GM10847 (cell line): ENCODE data around the gene TRAF3.

ENCODE experiments used
- POLR2A ChIP-seq: IDR thresholded peaks from 2 replicates; pipeline ENCODE4 v1.6.1; 2011; ENCODE audit not compliant: insufficient read length; ENCODE audit errors: extremely low read depth

The TRAF3 gene

GRCh38 chr14:102769049-102769327, 8.3 kb upstream of the TRAF3 start:
- no peak for TF ChIP-seq POLR2A

- no peak for TF ChIP-seq POLR2A
These were observed 6.8 kb upstream of the TRAF3 start for GRCh38 chr14:102770147-102771123.

DNA sequence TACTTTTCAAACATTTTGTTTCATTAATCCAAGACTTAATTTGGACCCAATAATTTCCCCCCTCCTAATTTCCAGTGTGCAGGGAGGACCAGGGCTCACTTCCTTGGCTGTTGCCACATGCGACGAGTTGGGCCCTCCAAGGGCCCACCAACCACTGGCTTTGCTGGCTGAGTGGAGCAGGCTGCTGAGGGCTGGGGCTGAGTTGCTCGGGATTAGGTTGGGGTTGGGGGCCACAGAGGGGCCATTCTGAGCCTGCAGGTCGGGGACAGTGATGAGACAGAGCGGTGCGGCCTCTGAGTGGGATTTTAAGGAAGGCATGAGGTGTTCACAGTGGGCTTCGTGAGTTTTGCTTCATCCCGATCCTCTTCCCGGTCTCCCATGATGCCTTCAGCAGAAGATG, 6.1 kb upstream of the TRAF3 start:
- TF ChIP-seq POLR2A = no peak

GRCh38 chr14:102772781-102773570, 4.3 kb upstream of the TRAF3 start:
- TF ChIP-seq POLR2A = no peak

GRCh38 chr14:102774391-102775153, 2.7 kb upstream of the TRAF3 start:
- no peak for TF ChIP-seq POLR2A

DNA sequence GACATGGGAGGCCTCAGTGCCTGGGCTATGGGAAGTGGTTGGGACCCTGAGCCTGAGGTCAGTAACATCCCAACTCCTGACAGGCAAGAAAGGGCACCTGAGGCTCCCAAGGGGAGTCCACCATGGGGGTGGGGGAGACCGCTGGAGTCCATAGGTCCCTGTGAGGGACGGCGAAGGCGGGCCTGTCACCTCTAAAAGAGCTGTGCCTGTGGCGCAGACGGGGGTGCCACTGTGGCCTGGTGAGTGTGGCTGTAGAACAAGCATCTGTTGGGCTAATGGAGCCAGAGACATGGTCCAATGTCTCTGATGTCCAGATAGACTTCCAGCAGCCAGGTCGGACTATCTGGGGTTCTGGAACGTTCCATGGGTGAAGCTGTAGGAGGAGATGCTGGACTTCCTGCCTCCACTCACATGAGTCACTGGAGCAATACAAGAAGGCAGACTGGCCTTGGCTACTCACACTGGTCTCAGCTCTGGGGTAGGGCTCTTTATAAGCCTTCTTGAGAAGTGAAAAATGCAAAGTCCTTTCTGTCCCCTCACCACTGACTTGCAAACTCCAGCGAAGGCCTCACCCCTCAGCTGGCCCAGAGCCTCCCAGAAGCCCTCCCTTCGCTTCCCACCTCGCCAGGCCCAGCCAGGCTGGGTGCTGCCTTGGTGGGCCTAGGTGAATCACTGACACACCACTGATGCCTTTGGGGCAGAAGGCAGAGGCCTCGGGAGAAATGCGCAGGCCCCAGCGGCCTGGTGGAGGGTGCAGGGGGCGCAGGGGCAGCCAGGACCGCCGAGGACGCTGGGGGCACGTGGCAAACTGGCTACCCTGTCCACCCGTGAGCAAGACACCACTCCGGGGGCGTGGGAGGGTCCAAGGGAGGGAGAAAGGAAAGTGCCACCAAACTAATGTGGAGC, 1.1 kb upstream of the TRAF3 start:
- TF ChIP-seq POLR2A = no peak

- TF ChIP-seq POLR2A = no peak
These were observed 575 bp downstream of the TRAF3 start for GRCh38 chr14:102777711-102778337.

DNA sequence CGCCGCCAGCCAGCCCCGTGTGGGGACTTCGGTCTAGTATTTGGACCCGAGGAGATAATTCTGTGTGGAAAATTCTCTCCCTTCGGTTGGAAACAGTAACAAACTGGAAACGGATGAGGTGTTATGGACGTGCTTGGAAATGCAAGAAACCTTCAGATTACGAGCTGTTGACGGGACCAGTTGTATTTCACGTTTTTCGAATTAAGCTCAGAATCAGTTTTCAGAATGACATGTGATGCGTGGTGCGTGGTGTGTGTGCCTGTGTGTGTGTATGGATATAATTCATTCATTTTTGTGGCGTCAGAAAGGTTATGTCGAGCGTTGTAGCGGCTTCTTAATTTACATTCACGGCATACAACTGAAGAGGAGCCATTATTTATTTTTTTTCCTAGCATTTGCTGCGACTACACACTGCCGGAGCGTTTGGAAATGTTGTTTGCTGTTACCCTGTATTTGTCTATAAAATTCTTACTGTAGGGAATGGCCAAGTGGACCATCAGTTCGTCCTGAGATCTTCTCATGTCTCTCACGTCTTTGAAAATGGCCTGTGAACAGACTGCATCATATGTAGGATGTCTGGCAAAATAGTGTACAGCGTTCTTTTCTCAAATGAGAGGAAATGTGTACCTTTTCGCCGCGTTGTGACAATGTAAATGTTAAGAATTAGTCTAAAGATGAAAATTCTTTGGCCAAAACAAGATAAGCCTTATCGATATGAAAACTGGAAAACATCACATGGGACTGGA, 1.3 kb downstream of the TRAF3 start:
- TF ChIP-seq POLR2A = no peak

- TF ChIP-seq POLR2A = no peak
These were observed 1.8 kb downstream of the TRAF3 start for GRCh38 chr14:102779084-102779462.

DNA sequence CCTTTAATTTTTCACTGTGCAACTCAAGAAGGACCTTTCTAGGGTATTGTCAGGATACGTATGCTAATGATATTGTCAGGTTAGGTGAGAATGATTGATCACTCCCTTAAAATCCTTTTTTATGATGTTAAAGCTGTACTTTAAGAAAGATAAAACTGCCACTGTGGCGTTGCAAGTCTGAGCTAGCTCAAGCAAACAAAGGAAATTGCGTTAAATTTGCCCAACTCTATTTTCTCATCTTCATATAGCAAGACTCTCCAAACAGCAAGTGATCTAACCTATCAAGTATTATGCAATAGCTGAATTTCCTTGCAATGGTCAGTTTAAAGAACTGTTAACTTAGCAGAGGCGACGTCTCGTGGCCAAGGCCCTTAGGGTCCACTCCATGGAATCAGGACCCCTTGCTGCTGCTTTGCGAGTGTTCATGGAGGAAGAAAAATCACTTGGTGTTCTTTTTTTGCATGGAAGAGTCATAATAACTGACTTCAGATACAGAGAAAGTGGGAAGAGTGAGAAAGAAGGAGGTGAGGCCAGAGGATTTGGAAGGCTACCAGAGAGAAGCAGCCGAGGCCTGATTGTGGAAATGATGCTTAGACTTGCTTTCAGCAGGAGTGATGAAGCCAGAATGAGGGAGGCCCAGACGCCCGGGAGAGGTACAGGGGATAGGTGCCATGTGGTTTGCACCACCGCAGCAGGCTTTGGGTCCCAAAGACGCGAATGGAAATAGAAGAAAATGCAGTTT, 2.5 kb downstream of the TRAF3 start:
- TF ChIP-seq POLR2A = no peak

DNA sequence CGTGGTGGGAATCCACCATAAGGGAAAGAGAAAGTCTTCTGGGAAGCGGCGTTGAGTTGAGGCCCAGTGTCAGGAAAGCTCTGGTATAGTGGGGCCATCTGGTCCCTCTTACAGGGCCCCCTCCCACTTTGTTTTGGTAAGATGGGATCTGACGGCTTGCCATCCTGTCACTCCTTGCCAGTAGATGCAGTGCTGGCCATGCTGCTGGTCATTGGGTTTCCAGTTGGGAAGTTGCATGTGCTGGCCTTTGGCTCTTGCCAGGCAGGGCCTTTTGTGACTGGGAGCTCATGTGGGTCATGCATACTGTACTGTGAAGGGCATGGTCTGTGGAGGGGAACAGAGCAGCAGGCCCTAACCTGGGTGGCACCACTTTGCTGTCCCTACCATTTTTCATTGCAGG, 3.8 kb downstream of the TRAF3 start:
- no peak for TF ChIP-seq POLR2A

DNA sequence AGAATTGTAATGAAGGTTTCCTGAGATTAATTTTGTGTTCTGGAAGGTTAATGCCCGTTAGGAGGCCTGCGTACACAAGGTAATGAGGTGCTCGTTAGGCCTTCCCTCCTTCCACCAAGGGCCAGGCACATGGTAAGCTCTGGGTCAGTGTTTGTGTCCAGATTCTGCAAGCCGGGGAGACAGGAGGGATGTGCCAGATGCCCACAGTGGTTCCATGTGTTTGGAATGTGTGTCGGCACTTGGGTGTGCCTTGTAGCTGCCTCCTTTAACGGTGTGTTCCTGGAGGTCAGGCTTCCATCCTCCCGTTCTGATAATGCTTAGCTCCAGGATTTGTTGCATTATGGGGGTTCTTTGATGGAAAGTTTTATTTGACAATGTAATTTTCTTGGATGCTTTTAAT, 5.7 kb downstream of the TRAF3 start:
- no peak for TF ChIP-seq POLR2A

GRCh38 chr14:102784892-102785594, 7.8 kb downstream of the TRAF3 start:
- TF ChIP-seq POLR2A = no peak

DNA sequence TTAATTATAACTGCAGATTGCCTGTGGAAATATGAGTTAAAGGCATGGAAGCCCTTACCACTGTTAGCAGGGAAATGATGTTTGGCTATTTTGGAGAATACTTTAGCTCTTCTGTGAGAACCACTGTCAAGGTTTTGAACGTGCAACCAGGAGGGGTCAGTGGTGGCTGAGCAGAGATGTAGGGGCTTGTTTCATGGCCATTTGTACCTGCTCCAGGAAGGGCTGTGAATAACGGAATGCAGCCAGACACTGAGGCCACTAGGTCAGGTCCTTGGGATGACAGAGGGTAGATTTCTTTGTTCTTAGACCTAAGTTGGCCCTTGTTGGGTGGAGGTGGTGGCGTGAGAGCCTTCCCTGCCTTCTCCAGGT, 8.3 kb downstream of the TRAF3 start:
- no peak for TF ChIP-seq POLR2A
